ENCODE results near the gene DHX30. TPM values are rescaled to one million over a fixed set of nuclear protein-coding genes. Genes with fewer than 3 reads are reported as not detected.

DHX30 gene
- total RNA-seq, 2 donors from 2014 or later = 48.8 to 93.8 TPM

DNA sequence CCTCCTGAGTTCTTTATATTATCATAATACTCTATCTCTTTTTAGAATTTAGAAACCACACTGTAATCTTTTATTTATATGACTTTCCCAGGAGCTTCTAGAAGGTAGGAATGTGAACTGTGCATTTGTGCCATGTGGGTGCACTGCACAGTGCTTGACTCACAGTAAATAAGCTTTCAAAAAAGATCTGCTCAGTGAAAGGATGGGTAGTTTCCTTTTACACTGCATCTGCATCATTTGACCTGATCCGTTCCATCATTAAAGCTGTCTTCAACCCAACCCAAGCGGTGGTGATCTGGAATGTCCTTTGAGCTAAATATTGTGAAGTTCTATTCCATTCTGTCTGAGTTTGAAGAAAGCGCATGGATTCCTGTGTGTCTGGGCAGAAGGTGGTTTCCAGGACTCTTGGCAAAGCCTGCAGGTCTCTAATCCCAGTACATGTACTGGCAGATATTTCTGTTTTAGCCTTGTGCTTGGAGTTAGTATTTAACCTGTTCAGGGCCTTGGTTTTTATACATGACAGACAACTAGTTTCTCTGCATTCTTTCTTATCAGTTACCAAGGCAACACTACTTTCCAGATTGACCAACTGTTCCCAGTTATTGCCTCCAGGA, 96.7 kb downstream of the DHX30 start:
- Mint-ChIP-seq H3K27ac (no peak overlapping the region), H3K4me1 (no peaks in the 10 kb centered on the region), H3K9me3 (no peaks in the 10 kb centered on the region), H3K27me3 (no peaks in the 10 kb centered on the region), H3K36me3 (ENCODE audit: low read depth) (peaks cover 50% of the 10 kb centered on the region), H3K4me3 (no peak overlapping the region)
- no peak for ATAC-seq (replicated peaks)

Other genes starting within 250 kb of the DHX30 start
- under 1 TPM; 0.79 to 0.91 TPM for gene CSPG5, start 224.3 kb upstream of the DHX30 start, total RNA-seq
- 100 to 1,000 TPM; 114 to 134 TPM for gene SMARCC1, start 21.2 kb upstream of the DHX30 start, total RNA-seq
- gene MAP4, start 213.3 kb downstream of the DHX30 start, total RNA-seq = 100 to 1,000 TPM in 1 of 2 donors, 10 to 100 TPM in 1; 97.5 to 130 TPM